Urothelium cell line (cell line): ENCODE measurements around the gene FAM221A.
"Not testable (repeated sequence)": the region's sequence is repeated elsewhere in the genome, so short reads cannot be mapped to it uniquely, and the experiment has no call there.

Experiments
- DNase-seq: peaks from one replicate; pipeline ENCODE4 v3.0.0; 2011; ENCODE audit warnings: low spot score, mixed read lengths
- FAIRE-seq: peaks from 2 replicates; lab custom pipeline; 2011; peaks lifted over from hg19 to GRCh38; lab: Jason Lieb, UNC

Gene FAM221A, protein sequence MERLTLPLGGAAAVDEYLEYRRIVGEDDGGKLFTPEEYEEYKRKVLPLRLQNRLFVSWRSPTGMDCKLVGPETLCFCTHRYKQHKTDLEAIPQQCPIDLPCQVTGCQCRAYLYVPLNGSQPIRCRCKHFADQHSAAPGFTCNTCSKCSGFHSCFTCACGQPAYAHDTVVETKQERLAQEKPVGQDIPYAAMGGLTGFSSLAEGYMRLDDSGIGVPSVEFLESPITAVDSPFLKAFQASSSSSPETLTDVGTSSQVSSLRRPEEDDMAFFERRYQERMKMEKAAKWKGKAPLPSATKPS

GRCh38 chr7:23679898-23680413 lies at the start of gene FAM221A:
Gene FAM221A, plus strand, starts transcription at chr7:23680199. Its CDS starts 20 bp downstream, at chr7:23680219.
- DNase-seq (peak; percentile 88), FAIRE-seq (peak; percentile 82)

GRCh38 chr7:23633417-23633816 lies 46.6 kb upstream of the FAM221A start:
- FAIRE-seq (no peak), DNase-seq (no peak)

DNA sequence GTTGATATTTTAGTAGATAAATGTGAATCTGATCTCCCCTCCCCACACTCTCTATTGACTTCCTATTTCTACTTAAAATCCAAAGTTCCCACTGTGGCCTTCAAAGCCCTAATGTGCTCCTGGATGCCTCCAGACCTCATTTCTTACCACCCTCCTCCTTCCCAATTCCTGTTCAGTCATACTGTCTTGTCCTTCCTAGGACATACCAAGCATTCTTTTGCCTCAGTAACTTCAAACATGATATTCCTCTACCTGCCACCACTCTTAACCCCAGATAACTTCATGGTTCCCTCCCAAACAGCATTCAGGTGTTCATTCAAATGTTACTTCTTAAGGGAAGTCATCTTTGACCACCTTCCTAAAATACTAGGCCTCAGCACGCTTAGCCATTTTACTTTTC lies 34.2 kb upstream of the FAM221A start:
- FAIRE-seq (no peak), DNase-seq (no peak)

DNA sequence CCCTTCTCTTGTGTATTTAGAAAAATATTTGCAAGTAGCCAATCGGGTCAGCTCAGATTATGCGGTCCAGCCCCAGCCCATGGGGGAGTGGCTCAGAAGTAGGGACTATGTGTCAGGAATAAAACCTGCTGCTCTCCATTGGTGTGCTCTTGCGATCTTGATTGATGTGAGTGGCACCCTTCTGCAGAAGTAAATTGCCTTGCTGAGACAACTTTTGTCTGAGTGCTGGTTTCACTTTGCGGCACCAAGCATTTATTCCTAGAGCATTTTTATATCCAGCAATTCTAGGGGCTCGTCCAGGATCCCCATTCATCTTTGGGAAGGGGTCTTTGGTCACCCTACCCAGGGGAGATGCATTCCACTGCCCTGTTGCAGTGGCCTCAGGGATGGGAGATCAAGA lies 26.1 kb upstream of the FAM221A start:
- DNase-seq (no peak), FAIRE-seq (no peak)

GRCh38 chr7:23654508-23654907 lies 25.5 kb upstream of the FAM221A start:
- FAIRE-seq (no peak), DNase-seq (peak; percentile 14)

GRCh38 chr7:23655433-23655832 lies 24.6 kb upstream of the FAM221A start:
- no peak for DNase-seq
- FAIRE-seq, result no peak

DNA sequence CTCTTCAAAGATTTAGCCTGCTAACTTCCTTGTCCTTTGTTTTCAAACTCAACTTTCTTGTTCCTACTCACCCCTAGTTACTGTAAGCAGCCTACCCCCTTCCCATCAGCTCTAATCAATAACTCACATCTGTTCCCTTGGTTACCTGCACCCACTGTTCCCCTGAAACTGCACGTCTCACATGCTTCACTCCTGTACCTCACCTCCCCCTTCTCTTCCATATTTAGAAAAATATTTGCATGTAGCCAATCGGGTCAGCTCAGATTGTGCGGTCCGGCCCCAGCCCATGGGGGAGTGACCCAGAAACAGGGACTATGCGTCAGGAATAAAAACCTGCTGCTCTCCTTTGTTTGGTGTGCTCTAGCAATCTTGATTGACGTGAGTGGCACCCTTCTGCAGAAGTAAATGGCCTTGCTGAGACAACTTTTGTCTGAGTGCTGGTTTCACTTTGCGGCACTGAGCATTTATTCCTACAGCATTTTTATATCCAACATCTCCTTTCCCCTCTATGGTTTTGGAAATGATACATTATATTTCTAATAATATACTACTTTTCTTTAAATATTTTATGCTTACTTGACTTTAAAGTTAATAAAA lies 21.1 kb upstream of the FAM221A start:
- FAIRE-seq (no peak), DNase-seq (no peak)

GRCh38 chr7:23661385-23661784 lies 18.6 kb upstream of the FAM221A start:
- no peak for FAIRE-seq

GRCh38 chr7:23662124-23662983 lies 17.6 kb upstream of the FAM221A start:
- DNase-seq (no peak), FAIRE-seq (no peak)

More at GRCh38 chr7:23661385-23661784, 18.6 kb upstream of the FAM221A start:
- DNase-seq, result no peak

DNA sequence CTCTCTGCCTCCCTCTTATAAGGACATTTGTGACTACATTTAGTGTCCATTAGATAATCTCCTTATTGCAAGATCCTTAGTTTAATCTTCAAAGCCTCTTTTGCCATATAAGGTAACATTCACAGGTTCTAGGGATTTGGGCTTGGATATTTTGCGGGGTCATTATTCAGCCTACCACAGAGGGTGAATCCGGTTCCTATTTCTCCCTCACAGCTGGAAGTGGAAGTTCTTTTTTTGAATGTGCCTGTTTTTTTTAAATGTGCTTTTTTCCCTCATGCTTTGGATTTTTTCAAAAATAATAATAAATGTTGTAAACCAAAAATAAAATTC lies 17.1 kb upstream of the FAM221A start:
- DNase-seq (no peak), FAIRE-seq (no peak)

GRCh38 chr7:23664122-23664521 lies 15.9 kb upstream of the FAM221A start:
- no peak for FAIRE-seq
- no peak for DNase-seq

DNA sequence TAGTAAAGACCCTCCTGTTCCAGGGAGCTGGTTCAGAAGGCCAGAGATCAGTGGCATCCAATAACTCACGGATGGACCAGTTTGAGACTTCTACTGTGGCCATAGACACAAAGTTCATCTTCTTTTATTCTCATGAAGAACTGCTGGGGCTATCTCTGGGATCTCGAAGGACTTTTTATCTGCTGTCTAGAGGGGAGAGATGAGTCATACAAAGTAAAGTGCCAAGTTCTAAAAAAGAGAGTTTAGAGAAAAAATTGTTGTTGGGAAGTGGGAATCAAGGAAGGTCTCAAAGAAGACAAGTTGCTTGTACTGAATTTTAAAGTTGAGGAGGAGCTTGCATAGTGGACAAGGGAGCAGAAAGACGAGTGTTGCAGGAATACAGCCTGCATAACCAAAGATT lies 8.0 kb upstream of the FAM221A start:
- DNase-seq (no peak), FAIRE-seq (no peak)

DNA sequence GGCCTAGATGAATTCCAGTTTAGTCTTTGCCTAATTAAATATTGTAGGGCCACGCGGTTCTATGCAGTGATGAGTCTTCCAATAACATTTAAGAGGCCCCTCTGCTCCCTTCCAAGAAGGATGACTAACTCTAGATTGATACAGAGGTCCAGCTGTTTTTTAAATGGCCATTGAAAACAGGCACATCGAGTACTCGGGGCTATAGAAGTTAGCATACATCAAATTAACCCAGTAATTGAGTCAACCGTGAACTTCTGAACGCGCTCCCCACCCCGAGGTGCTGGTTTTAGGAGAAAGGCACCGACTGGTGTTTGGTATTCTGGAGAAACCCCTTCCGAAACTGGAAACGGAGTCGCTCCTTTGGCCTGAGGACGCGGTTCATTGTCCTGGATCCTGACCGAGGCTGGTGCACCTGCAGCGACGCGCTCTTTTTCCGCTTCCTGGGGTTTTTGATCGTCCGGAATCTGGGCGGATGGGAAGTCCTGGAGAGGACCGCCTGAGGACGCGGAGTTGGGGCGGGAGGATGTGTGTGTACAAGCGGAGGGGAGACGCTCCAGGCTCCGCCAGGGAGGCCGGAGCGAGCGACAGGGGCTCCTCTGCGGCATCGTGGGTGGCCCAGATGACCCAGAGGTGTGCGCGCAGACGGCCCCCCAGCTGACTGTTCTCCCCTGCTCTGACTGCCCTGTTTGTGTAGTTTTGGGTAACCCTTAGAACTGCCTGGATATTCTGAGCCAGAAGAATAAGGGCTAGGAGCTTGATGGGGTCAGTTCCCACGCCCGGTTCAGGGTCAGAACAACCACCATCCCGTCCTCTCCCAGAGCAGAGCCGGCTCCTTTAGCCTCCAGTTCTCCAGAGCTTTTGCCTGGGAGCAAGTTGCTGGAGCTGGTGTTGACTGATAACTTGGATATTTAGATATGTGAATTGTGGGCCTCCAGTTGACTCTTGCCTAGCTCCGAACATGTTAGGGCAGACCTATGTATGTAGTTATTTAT lies 711 bp downstream of the FAM221A start:
- FAIRE-seq, result no peak
- peak; percentile 49 for DNase-seq

DNA sequence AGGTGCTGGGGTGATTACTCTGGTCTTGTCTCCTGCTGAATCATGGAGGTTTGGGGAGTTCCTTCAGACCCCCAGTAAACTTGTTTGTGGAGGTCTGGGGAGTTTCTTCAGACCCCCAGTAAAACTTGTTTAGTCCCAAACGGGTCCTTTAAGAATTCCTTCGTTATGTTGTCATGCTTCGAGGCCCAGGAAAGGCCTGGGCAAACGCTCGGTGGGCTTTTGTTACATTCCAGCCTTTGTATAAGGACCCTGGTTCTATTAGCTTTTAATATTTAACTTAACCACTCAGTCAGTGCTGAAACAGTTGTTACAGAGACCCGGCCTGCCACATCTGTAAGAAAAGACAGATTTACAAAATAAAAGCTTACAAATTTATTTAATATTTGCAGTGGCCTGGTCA lies 4.0 kb downstream of the FAM221A start:
- not testable (repeated sequence) for DNase-seq, FAIRE-seq

DNA sequence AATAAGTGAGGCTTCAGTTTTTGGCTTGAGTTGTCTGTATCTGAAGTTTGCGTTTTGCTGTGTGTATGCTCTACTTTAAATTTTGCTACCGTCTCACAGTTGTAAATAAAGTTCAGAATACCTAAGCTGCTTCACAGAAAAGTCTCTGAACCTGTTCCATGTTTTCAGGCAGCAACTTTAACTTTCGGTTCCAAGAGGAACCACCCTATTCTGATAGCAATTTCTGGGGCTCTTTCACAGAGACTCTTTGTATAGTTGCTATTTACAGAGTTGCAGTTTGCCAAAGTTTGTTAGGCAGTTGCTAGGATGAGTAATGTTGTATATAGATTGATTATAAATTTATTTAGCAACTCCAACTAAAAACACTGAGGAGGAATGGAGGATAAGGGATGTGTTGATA lies 5.7 kb downstream of the FAM221A start:
- DNase-seq, result no peak
- FAIRE-seq, result no peak

DNA sequence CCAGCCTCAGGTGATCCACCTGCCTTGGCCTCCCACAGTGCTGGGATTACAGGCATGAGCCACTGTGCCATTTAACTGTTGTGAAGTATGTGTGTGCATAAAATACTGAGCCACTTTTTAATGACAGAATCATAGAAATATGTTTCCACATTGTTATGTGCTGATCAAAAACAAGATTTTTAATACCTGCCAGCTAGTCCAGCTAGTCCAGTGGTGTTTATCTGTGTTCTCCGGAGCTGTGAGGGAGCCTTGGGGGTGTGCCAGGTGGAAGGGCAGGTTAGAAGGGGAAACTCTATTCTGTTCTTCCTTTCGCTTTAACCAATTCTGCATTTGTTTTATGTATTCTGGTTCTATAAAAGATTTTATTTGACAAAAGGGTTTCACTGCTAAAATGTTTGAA lies 7.0 kb downstream of the FAM221A start:
- FAIRE-seq (no peak), DNase-seq (no peak)

- DNase-seq (no peak), FAIRE-seq (no peak)
These were observed 9.2 kb downstream of the FAM221A start for GRCh38 chr7:23689165-23689564.

- FAIRE-seq (no peak), DNase-seq (no peak)
These were observed 11.3 kb downstream of the FAM221A start for GRCh38 chr7:23691320-23691719.

GRCh38 chr7:23693224-23693623 lies 13.2 kb downstream of the FAM221A start:
- no peak for FAIRE-seq
- no peak for DNase-seq

DNA sequence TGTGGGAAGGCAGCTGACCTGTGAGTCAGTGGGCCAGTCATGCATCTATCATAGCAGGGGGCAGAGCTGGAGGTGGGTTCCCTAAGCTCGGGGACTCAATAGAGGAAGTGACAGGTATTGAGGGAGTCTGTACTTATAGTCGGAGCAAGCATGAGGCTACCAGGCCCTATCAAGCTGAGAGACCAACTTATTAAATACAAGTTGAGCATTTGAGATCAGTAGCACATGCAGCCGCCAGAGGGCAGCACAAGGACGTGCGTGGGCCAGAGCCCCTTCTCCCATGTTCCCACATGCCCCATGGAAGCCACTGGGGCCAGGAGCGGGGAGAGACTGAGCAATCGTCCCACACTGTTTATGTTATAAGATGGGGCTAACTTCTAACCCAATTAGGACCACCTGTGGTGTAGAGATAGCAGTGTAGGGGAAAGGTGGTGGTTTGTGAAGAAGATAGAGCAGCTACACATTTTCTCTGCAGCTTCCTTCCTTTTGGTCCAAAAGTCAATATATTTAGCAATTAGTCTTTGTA lies 17.0 kb downstream of the FAM221A start:
- peak; percentile 73 for DNase-seq
- no peak for FAIRE-seq
